Measurements from ENCODE around the gene PIK3R6.

- no peak for TF ChIP-seq CTCF (IDR thresholded peaks at IDR 0.05)
- no peak for TF ChIP-seq EZH2 (IDR thresholded peaks at IDR 0.05; ENCODE audit: borderline replicate concordance, insufficient read depth, low read depth, low read length, poor library complexity, severe bottlenecking)
Measured at GRCh38 chr17:8898126-8898525, 30.7 kb upstream of the PIK3R6 start.

Measured in B cell (primary cell).